HepG2 (cell line): ENCODE measurements around the gene GJA9. TPM values are rescaled to one million over a fixed set of nuclear protein-coding genes. Genes with fewer than 3 reads are reported as not detected.

Experiments
- ARNT2 ChIP-seq: sonication (generic); formaldehyde crosslinking; IDR thresholded peaks from 2 replicates; pipeline ENCODE4 v1.8.0; 2022; ENCODE audit warnings: mild to moderate bottlenecking, low read depth, missing genetic modification reagents, moderate library complexity
- CREBL2 ChIP-seq: sonication (generic); formaldehyde crosslinking; IDR thresholded peaks from 2 replicates; pipeline ENCODE4 v1.8.1; 2023; ENCODE audit warnings: missing genetic modification reagents, mild to moderate bottlenecking, borderline replicate concordance
- DBP ChIP-seq: sonication (generic); formaldehyde crosslinking; IDR thresholded peaks from 2 replicates; pipeline ENCODE4 v1.4.0; 2020; ENCODE audit warnings: missing genetic modification reagents; ENCODE audit errors: not compliant biosample characterization
- E2F1 ChIP-seq: sonication (generic); formaldehyde crosslinking; IDR thresholded peaks from 2 replicates; pipeline ENCODE4 v1.5.0; 2020; ENCODE audit warnings: missing genetic modification reagents
- ELF3 ChIP-seq: IDR thresholded peaks from 2 replicates; pipeline ENCODE4 v1.6.1; 2016; ENCODE audit warnings: missing genetic modification reagents, missing compliant biosample characterization
- FOSL1 ChIP-seq: sonication (generic); formaldehyde crosslinking; IDR thresholded peaks from 2 replicates; pipeline ENCODE4 v1.9.0; 2021; ENCODE audit warnings: missing genetic modification reagents, borderline replicate concordance
- PBX3 ChIP-seq: sonication (generic); formaldehyde crosslinking; IDR thresholded peaks from 2 replicates; pipeline ENCODE4 v1.8.1; 2023; ENCODE audit warnings: missing genetic modification reagents, inconsistent platforms, borderline replicate concordance
- PHF8 ChIP-seq: sonication (generic); formaldehyde crosslinking; IDR thresholded peaks from 2 replicates; pipeline ENCODE4 v1.5.0; 2020; ENCODE audit warnings: missing genetic modification reagents
- SNRNP70 ChIP-seq: fragments of 200-400 bp; formaldehyde crosslinking; IDR thresholded peaks from 2 replicates; pipeline ENCODE4 v1.6.1; 2017; ENCODE audit warnings: mild to moderate bottlenecking, low read depth, low read length, moderate library complexity
- SP140L ChIP-seq: sonication (generic); formaldehyde crosslinking; IDR thresholded peaks from 2 replicates; pipeline ENCODE4 v1.4.0; 2020; ENCODE audit warnings: missing genetic modification reagents, borderline replicate concordance
- SRY ChIP-seq: sonication (generic); formaldehyde crosslinking; IDR thresholded peaks from 2 replicates; pipeline ENCODE4 v1.8.0; 2022; ENCODE audit warnings: mild to moderate bottlenecking, missing genetic modification reagents
- TARDBP ChIP-seq: sonication (generic); formaldehyde crosslinking; IDR thresholded peaks from 2 replicates; pipeline ENCODE4 v1.8.0; 2022; ENCODE audit warnings: mild to moderate bottlenecking, missing genetic modification reagents
- THRA ChIP-seq: sonication (generic); formaldehyde crosslinking; IDR thresholded peaks from 2 replicates; pipeline ENCODE4 v1.4.0; 2020; ENCODE audit warnings: missing genetic modification reagents, borderline replicate concordance
- ZBED4 ChIP-seq: sonication (generic); formaldehyde crosslinking; IDR thresholded peaks from 2 replicates; pipeline ENCODE4 v1.4.0; 2020; ENCODE audit warnings: missing genetic modification reagents, borderline replicate concordance
- ZNF225 ChIP-seq: sonication (generic); formaldehyde crosslinking; IDR thresholded peaks from 2 replicates; pipeline ENCODE4 v1.4.0; 2020; ENCODE audit warnings: mild to moderate bottlenecking, missing genetic modification reagents
- ZNF230 ChIP-seq: sonication (generic); formaldehyde crosslinking; IDR thresholded peaks from 2 replicates; pipeline ENCODE4 v1.4.0; 2020; ENCODE audit warnings: mild to moderate bottlenecking, missing genetic modification reagents
- ZNF232 ChIP-seq: sonication (generic); formaldehyde crosslinking; IDR thresholded peaks from 2 replicates; pipeline ENCODE4 v1.4.0; 2020; ENCODE audit warnings: missing genetic modification reagents, borderline replicate concordance
- ZNF556 ChIP-seq: sonication (generic); formaldehyde crosslinking; IDR thresholded peaks from 2 replicates; pipeline ENCODE4 v1.4.0; 2020; ENCODE audit warnings: mild to moderate bottlenecking, missing genetic modification reagents, borderline replicate concordance
- ZNF724P ChIP-seq: sonication (generic); formaldehyde crosslinking; IDR thresholded peaks from 2 replicates; pipeline ENCODE4 v1.8.0; 2022; ENCODE audit warnings: missing genetic modification reagents, borderline replicate concordance
- polyA plus RNA-seq, 8 experiments: library from polyadenylated mRNA; depleted of rRNA in 3 of 8; stranded (reverse) in 7 of 8; unstranded in 1 of 8; fragments of >200 nt; fragmentation: Illumina TruSeq in 4 of 8; extraction: Trizol in 4 of 8; gene quantifications; 2 replicates each; pipeline versions ENCODE4 v1.2.1 to v1.2.3, GENCODE V29; 2011 to 2016; ENCODE audit warnings: low read depth in 4 of 8, missing spikeins in 1 of 8, mixed read lengths in 1 of 8; ENCODE audit not compliant: insufficient read depth in 1 of 8
- total RNA-seq, 5 experiments: library from RNA; depleted of rRNA; stranded (reverse); fragments of >200 nt; fragmentation: Illumina TruSeq; extraction: Trizol; gene quantifications; 2 replicates each; pipeline ENCODE4 v1.2.3, GENCODE V29; 2016; ENCODE audit warnings: low read depth in 1 of 5

The GJA9 gene
- total and polyA plus RNA-seq, 2 of the 13 experiments (the other 11 are each of a cell fraction or from before 2014, with no cell fraction given), result 0.08 to 0.13 TPM

GRCh38 chr1:38873027-38873969 lies 8.1 kb downstream of the GJA9 start, which contains the start of gene MYCBP (continued):
- TF ChIP-seq PHF8 (CRISPR knock-in tag) (peak; percentile 77), ELF3 (peak; percentile 58), DBP (CRISPR knock-in tag) (no peak), SRY (CRISPR knock-in tag) (no peak; the same call in 1 of the 2 replicates), ARNT2 (CRISPR knock-in tag) (peak; percentile 44; the same call in 1 of the 2 replicates), ZNF556 (CRISPR knock-in tag) (no peak), ZBED4 (no peak), ZNF230 (CRISPR knock-in tag) (peak; percentile 24; the same call in 1 of the 2 replicates), CREBL2 (CRISPR knock-in tag) (no peak), SP140L (CRISPR knock-in tag) (no peak), TARDBP (CRISPR knock-in tag) (peak; percentile 38), E2F1 (CRISPR knock-in tag) (peak; percentile 75), ZNF232 (CRISPR knock-in tag) (0 out of 2 replicates have a peak, but pooled peaks have one; percentile 54), SNRNP70 (no peak), ZNF225 (CRISPR knock-in tag) (0 out of 2 replicates have a peak, but pooled peaks have one; percentile 4), PBX3 (CRISPR knock-in tag) (no peak), FOSL1 (CRISPR knock-in tag) (no peak), ZNF724P (CRISPR knock-in tag) (peak; percentile 85; the same call in 1 of the 2 replicates), THRA (CRISPR knock-in tag) (peak; percentile 10; the same call in 1 of the 2 replicates)
